Measurements from ENCODE around the gene AGRN. TPM values are rescaled to one million over a fixed set of nuclear protein-coding genes. Genes with fewer than 3 reads are reported as not detected.
A peak's percentile ranks its signal among the peaks of the same experiment; 100 is the strongest.

The AGRN gene
- total RNA-seq, 1 donor from 2014 or later = 13.0 TPM

GRCh38 chr1:1066403-1067283, 46.7 kb downstream of the AGRN start:
- peaks cover 32% of the 10 kb centered on the region for H3K4me1 ChIP-seq
- TF ChIP-seq CTCF (IDR thresholded peaks at IDR 0.05; ENCODE audit: borderline replicate concordance) = no peak
- H3K27ac ChIP-seq (replicated peaks) = no peak overlapping the region
- H3K4me3 ChIP-seq = no peak overlapping the region
- H3K9me3 ChIP-seq (replicated peaks) = no peaks in the 10 kb centered on the region
- intact Hi-C loops (cut with micrococcal nuclease) = loop anchor here (10.0 kb wide), 1 partner anchor 82 kb away; the partner anchor contains the start of gene PERM1
- no peak for DNase-seq
- no peaks in the 10 kb centered on the region for H3K36me3 ChIP-seq
- peaks cover 92% of the 10 kb centered on the region for H3K27me3 ChIP-seq (ENCODE audit: low read depth)

- no peaks in the 10 kb centered on the region for H3K36me3 ChIP-seq
- no peak for TF ChIP-seq CTCF (IDR thresholded peaks at IDR 0.05; ENCODE audit: borderline replicate concordance)
- no peak overlapping the region for H3K4me3 ChIP-seq
- intact Hi-C loops (cut with micrococcal nuclease) = loop anchor here (10.0 kb wide), 1 partner anchor 83 kb away; the partner anchor contains the start of gene PERM1
- peaks cover 29% of the 10 kb centered on the region for H3K4me1 ChIP-seq
- no peaks in the 10 kb centered on the region for H3K9me3 ChIP-seq (replicated peaks)
- no peak overlapping the region for H3K27ac ChIP-seq (replicated peaks)
- no peak for DNase-seq
- peaks cover 94% of the 10 kb centered on the region for H3K27me3 ChIP-seq (ENCODE audit: low read depth)
Measured at GRCh38 chr1:1067284-1067859, 47.5 kb downstream of the AGRN start.

GRCh38 chr1:1067860-1068516, 48.1 kb downstream of the AGRN start:
- intact Hi-C loops (cut with micrococcal nuclease) = loop anchor here (10.0 kb wide), 1 partner anchor 83 kb away; the partner anchor contains the start of gene PERM1
- Histone ChIP-seq H3K4me3 (peak overlapping the region; percentile 64), H3K4me1 (peaks cover 26% of the 10 kb centered on the region), H3K27me3 (ENCODE audit: low read depth) (peaks cover 94% of the 10 kb centered on the region), H3K27ac (replicated peaks) (no peak overlapping the region), H3K36me3 (no peaks in the 10 kb centered on the region), H3K9me3 (replicated peaks) (no peaks in the 10 kb centered on the region)
- TF ChIP-seq CTCF (IDR thresholded peaks at IDR 0.05; ENCODE audit: borderline replicate concordance) = no peak
- DNase-seq = no peak

GRCh38 chr1:1068517-1069055, 48.7 kb downstream of the AGRN start:
- no peaks in the 10 kb centered on the region for H3K9me3 ChIP-seq (replicated peaks)
- H3K4me1 ChIP-seq = peaks cover 26% of the 10 kb centered on the region
- H3K4me3 ChIP-seq = peak overlapping the region; percentile 64
- no peak for DNase-seq
- H3K36me3 ChIP-seq = no peaks in the 10 kb centered on the region
- no peak for TF ChIP-seq CTCF (IDR thresholded peaks at IDR 0.05; ENCODE audit: borderline replicate concordance)
- H3K27ac ChIP-seq (replicated peaks) = no peak overlapping the region
- peaks cover 94% of the 10 kb centered on the region for H3K27me3 ChIP-seq (ENCODE audit: low read depth)
- intact Hi-C loops (cut with micrococcal nuclease) = loop anchor here (10.0 kb wide), 1 partner anchor 84 kb away; the partner anchor contains the start of gene PERM1
